HUES64 (cell line): ENCODE measurements around the gene SMG9.
A peak's percentile ranks its signal among the peaks of the same experiment; 100 is the strongest.

Source experiments
- H3K27ac ChIP-seq: 2 replicates; pipeline ENCODE4 v1.7.0; 2013; ENCODE audit warnings: low read depth, low read length, inconsistent platforms
- H3K27me3 ChIP-seq: 2 replicates; pipeline ENCODE4 v1.6.1; 2013; ENCODE audit warnings: mild to moderate bottlenecking, low read length; ENCODE audit not compliant: insufficient read depth
- H3K36me3 ChIP-seq: 2 replicates; pipeline ENCODE4 v1.6.1; 2013; ENCODE audit warnings: mild to moderate bottlenecking, low read length; ENCODE audit not compliant: insufficient read depth
- H3K4me1 ChIP-seq: 2 replicates; pipeline ENCODE4 v1.6.1; 2013; ENCODE audit warnings: mild to moderate bottlenecking, low read length, moderate library complexity; ENCODE audit not compliant: insufficient read depth
- H3K4me3 ChIP-seq: 2 replicates; pipeline ENCODE4 v1.5.1; 2013; ENCODE audit warnings: mild to moderate bottlenecking, low read length, moderate library complexity
- H3K9ac ChIP-seq: 2 replicates; pipeline ENCODE4 v1.6.1; 2013; ENCODE audit warnings: mild to moderate bottlenecking, low read depth, low read length
- H3K9me3 ChIP-seq: 2 replicates; pipeline ENCODE4 v1.6.1; 2013; ENCODE audit warnings: low read depth, low read length; ENCODE audit not compliant: insufficient read depth
- WGBS: fragments of 150-250, 120-280 bp; methylation state at CpG from one replicate; pipeline ENCODE4 v1.1.7; 2013; ENCODE audit warnings: missing lambda C conversion rate; 5-methylcytosine and 5-hydroxymethylcytosine counted together

The SMG9 gene

DNA sequence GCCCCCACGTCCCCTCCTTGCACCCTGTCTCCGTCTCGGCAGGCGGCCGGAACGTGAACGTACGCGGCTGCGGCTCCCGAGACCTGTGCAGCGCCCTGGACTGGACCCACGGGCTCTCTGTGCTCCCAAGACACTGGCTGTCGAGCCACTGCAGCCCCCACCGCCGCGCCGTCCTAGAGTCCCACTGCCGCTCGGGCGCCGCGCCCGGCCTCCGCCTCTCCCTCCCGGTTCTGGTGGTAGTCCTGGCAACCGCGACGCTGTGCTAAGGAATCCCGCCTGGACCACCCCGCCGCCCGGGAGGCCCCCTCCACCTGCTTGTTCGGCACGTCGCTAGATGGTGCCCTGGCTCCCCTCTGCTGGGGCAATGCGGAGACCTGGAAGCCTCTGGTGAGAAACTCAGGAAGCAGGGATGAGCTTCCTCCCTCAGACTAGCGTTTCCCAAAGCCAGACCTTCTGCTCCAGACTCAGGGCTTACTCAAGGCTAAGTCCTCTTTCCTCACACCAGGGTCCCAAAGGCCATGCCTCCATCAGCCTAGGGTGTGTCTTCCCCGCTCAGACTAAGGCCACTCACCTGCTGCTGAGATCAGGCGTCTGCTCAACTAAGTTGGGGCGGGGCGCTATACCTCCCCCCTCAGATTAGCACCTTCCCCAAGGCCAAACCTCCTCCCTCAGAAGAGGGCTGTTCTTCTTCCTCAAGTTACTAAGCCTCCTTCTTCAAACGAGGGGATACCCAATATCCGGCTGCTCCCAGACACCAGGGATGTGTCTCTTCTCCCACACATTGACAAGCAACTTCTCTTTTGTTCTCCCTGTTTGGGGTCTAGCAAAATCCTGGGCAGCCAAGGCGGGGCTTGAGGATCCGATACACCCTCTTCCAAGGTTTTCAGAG is 55.0 kb downstream of the SMG9 start:
- no peak overlapping the region for H3K27ac ChIP-seq
- 0 out of 2 replicates have a peak, but pooled peaks cover 4% of the 10 kb centered on the region for H3K4me1 ChIP-seq
- H3K36me3 ChIP-seq = no peaks in the 10 kb centered on the region
- no peak overlapping the region for H3K9ac ChIP-seq
- peaks cover 9% of the 10 kb centered on the region for H3K27me3 ChIP-seq
- H3K4me3 ChIP-seq = peak overlapping the region; percentile 47
- WGBS = 20% methylated on average over 46 of the region's 46 CpGs
- no peaks in the 10 kb centered on the region for H3K9me3 ChIP-seq

DNA sequence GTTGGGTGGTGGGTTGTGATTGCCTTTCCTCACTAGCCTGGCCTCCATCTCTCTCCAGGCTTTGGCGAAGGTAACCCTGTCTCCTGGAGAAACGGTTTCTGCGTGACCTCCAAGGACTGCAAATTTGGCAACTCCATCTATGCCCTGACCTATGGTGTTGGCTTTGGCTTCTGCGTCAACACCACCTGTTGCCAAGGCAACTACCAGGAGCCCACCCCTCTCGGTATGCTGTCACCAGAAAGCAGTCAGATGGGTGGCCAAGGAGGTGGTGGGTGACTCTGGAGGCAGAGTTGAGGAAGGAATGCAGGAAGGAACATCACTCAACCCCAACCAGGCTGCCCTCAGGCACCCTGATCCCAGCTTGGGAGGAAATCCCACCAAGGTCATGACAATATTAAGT is 57.5 kb downstream of the SMG9 start:
- WGBS = 82% methylated on average over 5 of the region's 5 CpGs

DNA sequence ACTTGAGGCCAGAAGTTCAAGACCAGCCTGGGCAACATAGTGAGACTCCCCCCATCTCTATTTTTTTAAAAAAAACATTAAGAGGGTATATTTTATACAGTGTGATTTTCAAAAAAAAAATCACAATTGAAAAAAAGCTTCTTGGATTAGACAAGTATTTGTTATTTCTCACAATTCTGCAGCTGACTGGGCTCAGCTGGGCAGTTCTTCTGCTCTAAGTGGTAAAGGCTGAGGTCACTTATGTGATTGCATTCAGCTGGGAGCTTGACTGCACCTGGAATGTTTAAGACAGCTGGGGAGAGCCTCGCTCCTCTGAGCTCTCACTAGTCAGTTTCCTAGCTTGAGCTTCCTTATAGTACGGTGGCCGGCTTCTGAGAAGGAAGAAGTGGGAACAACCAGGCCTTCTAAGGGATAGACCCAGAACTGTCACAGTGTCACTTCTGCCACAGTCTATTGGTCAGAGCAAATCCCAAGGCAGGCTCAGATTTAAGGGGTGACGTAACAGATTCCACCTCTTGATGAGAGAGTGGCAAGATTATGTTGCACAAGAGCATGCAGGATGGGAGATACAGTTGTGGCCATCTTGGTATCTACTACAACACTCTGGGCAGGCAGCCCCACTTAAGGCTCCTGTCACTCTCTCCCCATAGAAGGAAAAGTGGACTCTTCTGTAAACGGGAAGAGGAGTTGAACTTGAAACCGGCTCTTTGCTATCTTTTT is 58.6 kb downstream of the SMG9 start:
- 94% methylated on average over 6 of the region's 6 CpGs for WGBS
- no peak overlapping the region for H3K9ac ChIP-seq

More for the DNA sequence above, 57.5 kb downstream of the SMG9 start:
- Histone ChIP-seq H3K27me3 (peaks cover 9% of the 10 kb centered on the region), H3K9me3 (0 out of 2 replicates have a peak, but pooled peaks cover under 1% of the 10 kb centered on the region), H3K4me1 (no peaks in the 10 kb centered on the region), H3K27ac (no peak overlapping the region), H3K4me3 (no peak overlapping the region), H3K9ac (no peak overlapping the region), H3K36me3 (no peaks in the 10 kb centered on the region)

DNA sequence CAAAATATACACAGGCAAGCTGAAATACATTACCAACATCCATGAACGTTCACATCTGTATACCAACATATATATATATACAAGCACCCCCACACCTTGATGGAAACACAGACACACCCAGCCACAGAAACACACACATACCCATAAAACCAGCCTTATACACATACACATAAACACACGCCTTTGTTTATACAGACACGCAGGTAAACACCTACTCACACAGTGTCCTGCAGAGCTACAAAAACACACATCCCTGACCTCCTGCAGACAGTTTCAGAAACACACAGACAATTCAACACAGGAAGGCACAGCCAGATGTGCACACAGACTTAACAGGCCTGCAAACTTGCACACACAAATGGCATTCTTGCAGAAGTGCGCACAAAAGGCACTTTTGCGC is 60.2 kb downstream of the SMG9 start:
- Histone ChIP-seq H3K9ac (no peak overlapping the region), H3K27me3 (peaks cover 9% of the 10 kb centered on the region), H3K9me3 (peaks cover 15% of the 10 kb centered on the region), H3K36me3 (no peaks in the 10 kb centered on the region), H3K27ac (no peak overlapping the region), H3K4me1 (no peaks in the 10 kb centered on the region), H3K4me3 (no peak overlapping the region)
- WGBS = 91% methylated on average over 5 of the region's 5 CpGs

More for the DNA sequence above, 58.6 kb downstream of the SMG9 start:
- no peak overlapping the region for H3K4me3 ChIP-seq
- H3K36me3 ChIP-seq = no peaks in the 10 kb centered on the region
- H3K27me3 ChIP-seq = peaks cover 9% of the 10 kb centered on the region
- no peak overlapping the region for H3K27ac ChIP-seq
- H3K9me3 ChIP-seq = peaks cover 9% of the 10 kb centered on the region
- no peaks in the 10 kb centered on the region for H3K4me1 ChIP-seq

DNA sequence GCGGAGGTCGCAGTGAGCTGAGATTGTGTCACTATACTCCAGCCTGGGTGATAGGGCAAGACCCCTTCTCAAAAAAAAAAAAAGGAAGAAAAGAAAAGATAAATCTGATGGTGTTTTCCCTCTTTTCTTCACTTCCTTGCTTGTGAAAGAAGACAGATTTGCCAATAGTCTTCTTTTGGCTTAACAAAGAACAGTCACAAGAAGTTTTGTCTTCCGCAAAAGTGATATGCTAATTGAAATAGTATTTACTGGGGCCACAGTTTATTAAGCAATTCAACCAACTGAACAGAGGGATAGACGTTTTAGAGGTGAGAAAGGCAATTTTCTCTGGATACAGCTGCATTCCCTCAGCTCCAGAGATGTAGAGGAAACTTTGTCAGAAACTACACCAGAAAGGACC is 61.9 kb downstream of the SMG9 start:
- Histone ChIP-seq H3K36me3 (no peaks in the 10 kb centered on the region), H3K4me1 (no peaks in the 10 kb centered on the region), H3K27me3 (no peaks in the 10 kb centered on the region), H3K4me3 (no peak overlapping the region), H3K9ac (no peak overlapping the region), H3K9me3 (peaks cover 15% of the 10 kb centered on the region), H3K27ac (no peak overlapping the region)
- 89% methylated on average over 4 of the region's 4 CpGs for WGBS

DNA sequence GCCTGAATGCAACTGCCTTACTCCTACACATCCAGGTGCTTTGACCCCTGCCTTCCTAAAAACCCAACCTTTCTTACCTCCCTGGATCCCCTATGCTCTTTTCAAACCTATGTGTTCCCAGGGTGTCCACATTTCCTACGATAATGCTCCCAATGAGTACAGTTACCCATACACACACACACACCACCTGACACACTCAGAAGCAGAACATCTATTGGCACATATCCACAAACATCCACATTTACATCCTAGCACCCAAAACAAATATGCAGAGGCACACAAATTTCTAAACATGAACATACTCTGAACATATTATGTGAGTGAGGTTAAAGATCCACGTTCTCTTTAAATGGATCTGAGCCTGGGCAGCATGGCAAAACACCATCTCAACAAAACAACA is 62.4 kb downstream of the SMG9 start:
- Histone ChIP-seq H3K9ac (no peak overlapping the region), H3K36me3 (no peaks in the 10 kb centered on the region), H3K27me3 (no peaks in the 10 kb centered on the region), H3K4me3 (no peak overlapping the region), H3K4me1 (no peaks in the 10 kb centered on the region; the same call in 1 of the 2 replicates), H3K27ac (no peak overlapping the region), H3K9me3 (peaks cover 15% of the 10 kb centered on the region)
- 92% methylated on average over 1 of the region's 2 CpGs for WGBS

DNA sequence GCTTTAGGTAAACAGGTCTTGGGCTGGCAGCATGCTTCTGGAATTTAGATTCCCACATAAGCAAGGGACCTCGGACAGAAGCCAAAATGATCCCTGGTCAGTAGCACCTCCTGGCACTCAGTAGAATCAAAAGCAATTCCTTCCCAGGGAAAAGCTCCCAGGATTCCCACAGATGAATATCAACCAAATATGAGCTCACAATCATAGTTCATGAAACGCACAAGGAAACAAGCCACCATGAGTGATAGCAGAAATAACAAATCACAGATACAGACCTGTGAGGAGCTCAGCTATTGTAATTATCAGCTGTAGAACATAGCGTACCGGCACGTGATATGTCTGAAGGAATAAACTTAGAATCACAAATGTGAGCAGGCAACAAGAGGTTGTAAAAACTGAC is 63.0 kb downstream of the SMG9 start:
- no peak overlapping the region for H3K9ac ChIP-seq
- H3K4me1 ChIP-seq = peaks cover 2% of the 10 kb centered on the region; the same call in 1 of the 2 replicates
- no peak overlapping the region for H3K27ac ChIP-seq
- H3K4me3 ChIP-seq = no peak overlapping the region
- no peaks in the 10 kb centered on the region for H3K27me3 ChIP-seq
- no peaks in the 10 kb centered on the region for H3K36me3 ChIP-seq
- 96% methylated on average over 5 of the region's 5 CpGs for WGBS
- H3K9me3 ChIP-seq = peaks cover 15% of the 10 kb centered on the region

DNA sequence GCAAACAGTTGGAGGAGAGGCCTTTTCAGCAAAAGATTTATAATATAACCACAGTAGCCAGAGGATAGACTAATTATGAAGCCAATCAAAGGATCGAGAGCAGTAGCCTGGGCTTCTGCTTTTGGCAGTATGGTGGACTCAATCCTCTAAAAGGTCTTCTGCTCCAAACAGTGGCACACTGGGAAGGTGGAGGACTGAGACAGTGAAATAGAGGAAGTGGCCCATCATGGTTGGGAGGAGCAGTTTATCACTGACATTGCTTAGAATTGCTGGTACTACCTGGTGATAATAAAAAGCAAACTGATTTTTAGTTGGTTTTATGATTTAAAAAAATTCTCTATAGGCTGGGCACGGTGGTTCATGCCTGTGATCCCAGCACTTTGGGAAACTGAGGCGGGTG is 63.9 kb downstream of the SMG9 start:
- Histone ChIP-seq H3K4me3 (no peak overlapping the region), H3K4me1 (peaks cover 3% of the 10 kb centered on the region; the same call in 1 of the 2 replicates), H3K9me3 (peaks cover 15% of the 10 kb centered on the region), H3K36me3 (no peaks in the 10 kb centered on the region), H3K27me3 (no peaks in the 10 kb centered on the region), H3K9ac (no peak overlapping the region), H3K27ac (no peak overlapping the region)
- 90% methylated on average over 3 of the region's 3 CpGs for WGBS

DNA sequence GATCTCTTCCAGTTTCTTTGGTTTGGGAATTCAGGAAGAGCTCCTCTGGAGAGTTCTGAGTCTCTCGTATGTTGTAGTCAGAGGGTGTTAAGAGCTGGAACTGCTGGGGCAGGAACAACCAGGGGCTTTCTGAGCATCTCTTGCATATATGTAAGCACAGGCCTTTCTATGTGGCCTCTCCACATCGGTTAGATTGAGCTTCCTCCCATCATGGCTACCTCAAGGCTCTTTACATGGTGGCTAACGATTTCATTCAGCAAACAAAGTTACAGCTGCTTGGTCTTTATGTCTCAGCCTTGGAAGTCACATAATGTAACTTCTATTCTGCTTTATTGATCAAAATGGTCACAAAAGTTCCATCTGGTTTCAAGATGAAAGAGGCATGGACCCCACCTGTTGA is 64.3 kb downstream of the SMG9 start:
- no peak overlapping the region for H3K4me3 ChIP-seq
- no peaks in the 10 kb centered on the region for H3K27me3 ChIP-seq
- peaks cover 3% of the 10 kb centered on the region; the same call in 1 of the 2 replicates for H3K4me1 ChIP-seq
- no peak overlapping the region for H3K27ac ChIP-seq
- H3K36me3 ChIP-seq = no peaks in the 10 kb centered on the region
- no peak overlapping the region for H3K9ac ChIP-seq
- peaks cover 15% of the 10 kb centered on the region for H3K9me3 ChIP-seq
- WGBS = 80% methylated on average over 3 of the region's 3 CpGs

DNA sequence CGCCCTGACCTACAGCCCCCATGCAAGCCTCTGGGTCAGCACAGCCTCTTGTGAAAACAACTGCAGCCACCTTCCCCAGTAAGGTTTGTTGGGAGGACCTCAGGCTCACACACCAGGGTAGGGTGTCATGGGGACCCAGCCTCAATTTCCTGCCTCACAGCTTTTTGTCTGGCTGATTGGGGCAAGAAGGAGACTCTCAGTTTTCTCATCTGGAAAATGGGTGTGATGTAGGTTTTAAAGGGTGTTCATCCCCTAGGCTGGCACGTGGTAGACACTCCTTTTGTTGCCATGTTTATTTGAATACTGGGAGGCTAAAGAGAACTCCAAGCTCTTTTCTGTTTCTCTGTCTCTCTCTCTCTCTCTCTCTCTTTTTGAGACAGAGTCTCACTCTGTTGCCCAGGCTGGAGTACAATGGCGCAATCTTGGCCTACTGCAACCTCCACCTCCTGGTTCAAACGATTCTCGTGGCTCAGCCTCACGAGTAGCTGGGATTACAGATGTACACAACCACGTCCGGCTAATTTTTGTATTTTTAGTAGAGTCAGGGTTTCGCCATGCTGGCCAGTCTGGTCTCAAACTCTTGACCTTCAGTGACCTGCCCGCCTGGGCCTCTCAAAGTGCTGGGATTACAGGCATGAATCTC is 66.6 kb downstream of the SMG9 start:
- peaks cover 15% of the 10 kb centered on the region for H3K9me3 ChIP-seq
- WGBS = 85% methylated on average over 10 of the region's 10 CpGs
- no peaks in the 10 kb centered on the region for H3K27me3 ChIP-seq
- H3K27ac ChIP-seq = no peak overlapping the region
- H3K36me3 ChIP-seq = no peaks in the 10 kb centered on the region
- H3K9ac ChIP-seq = no peak overlapping the region
- no peak overlapping the region for H3K4me3 ChIP-seq
- peaks cover 3% of the 10 kb centered on the region; the same call in 1 of the 2 replicates for H3K4me1 ChIP-seq

DNA sequence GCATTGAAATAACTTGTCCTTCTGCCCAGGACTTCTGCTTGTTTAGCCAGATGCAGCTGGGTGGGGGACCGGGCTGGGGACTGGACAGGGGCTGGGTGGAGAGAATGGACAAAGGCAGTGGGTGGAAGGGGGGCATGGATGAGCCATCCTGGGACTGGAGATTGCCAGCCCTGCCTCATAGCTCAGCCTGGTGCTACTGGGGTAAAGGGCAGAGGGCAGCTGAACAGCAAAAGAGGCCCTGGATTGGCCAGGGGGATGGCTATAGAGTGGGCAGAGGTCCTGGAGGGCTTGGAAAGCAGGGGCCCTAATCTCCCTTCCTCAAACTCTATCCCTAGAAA is 67.1 kb downstream of the SMG9 start:
- 94% methylated on average over 1 of the region's 1 CpG for WGBS
- Histone ChIP-seq H3K4me3 (no peak overlapping the region), H3K9ac (no peak overlapping the region), H3K36me3 (no peaks in the 10 kb centered on the region), H3K9me3 (peaks cover 15% of the 10 kb centered on the region), H3K27ac (no peak overlapping the region), H3K27me3 (no peaks in the 10 kb centered on the region), H3K4me1 (peaks cover 3% of the 10 kb centered on the region; the same call in 1 of the 2 replicates)
